ENCODE data around the gene STARD13.

The STARD13 gene

DNA sequence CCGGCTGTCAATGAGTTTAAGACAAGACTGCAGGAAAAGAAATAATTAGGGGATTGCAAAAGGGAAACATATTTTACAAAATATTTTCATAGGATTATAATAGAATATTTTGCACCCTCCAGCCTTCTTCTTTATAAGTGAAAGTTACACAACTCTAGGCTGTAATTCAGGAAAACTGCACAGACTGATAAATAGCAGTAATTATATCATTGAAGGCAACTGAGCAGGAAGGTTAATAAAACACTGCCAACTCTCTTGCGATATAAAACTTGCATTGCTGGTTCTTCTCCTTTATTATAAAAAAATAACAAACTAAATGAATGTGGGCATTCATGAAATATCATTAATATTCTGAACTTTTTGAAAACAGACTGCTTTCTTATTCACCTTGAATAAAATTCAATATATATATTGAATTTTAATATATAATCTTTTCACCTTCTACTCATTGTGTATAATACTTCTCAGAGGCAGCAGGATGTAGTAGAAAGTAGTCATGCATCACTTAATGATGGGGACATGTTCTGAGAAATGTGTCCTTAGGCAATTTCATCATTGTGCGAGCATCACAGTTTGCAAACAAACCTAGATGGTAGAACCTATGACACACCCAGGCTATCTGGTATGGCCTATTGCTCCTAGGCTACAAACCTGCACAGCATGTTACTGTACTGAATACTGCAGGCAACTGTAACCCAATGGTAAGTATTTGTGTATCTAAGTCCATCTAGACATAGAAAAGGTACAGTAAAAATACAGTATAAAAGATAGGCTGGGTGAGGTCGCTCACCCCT, 24.9 kb upstream of the STARD13 start:
- WGBS: 93% methylated on average over 1 of the region's 4 CpGs

DNA sequence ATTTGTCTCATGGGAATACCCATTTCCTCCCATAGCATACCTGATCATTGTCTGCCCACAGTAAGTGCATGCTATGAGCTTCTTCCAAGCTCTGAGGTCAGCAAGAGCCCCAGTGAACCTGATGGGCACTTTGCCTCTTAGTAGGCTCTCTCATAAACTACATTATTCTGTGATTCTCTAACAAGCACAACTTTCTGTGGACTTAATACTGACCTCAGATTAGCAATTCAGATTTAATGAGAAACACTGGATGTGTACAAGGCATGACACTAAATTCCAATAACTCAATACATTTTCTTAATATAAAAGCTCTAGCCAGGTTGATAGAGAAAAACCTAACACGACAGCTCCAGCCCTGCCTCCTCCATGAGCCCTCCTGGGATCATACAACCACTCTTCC, 23.3 kb upstream of the STARD13 start:
- Histone ChIP-seq H2AFZ (ENCODE audit: low read depth, low read length) (no peak overlapping the region), H3K79me1 (replicated peaks; ENCODE audit: low read length, poor library complexity, severe bottlenecking) (peaks cover 11% of the 10 kb centered on the region), H2BK12ac (ENCODE audit: low read length in 2 of 2) (no peak overlapping the region), H2AK5ac (ENCODE audit: low read length, severe bottlenecking) (no peak overlapping the region), H3K23ac (ENCODE audit: low read length in 2 of 2) (no peak overlapping the region), H3K4ac (ENCODE audit: low read depth in 1 of 2, low read length in 2 of 2) (no peak overlapping the region), H3K27ac (ENCODE audit: low read length, poor library complexity, severe bottlenecking) (no peak overlapping the region), H4K8ac (ENCODE audit: low read length) (no peak overlapping the region), H2BK15ac (ENCODE audit: low read depth, poor library complexity, severe bottlenecking) (no peak overlapping the region), H3K18ac (ENCODE audit: low read depth in 1 of 2, low read length in 2 of 2) (no peak overlapping the region), H3K4me1 (ENCODE audit: control insufficient read depth, insufficient read depth, low read depth, low read length) (peaks cover 1% of the 10 kb centered on the region), H3K36me3 (ENCODE audit: control insufficient read depth in 1 of 2, insufficient read depth in 2 of 2, low read depth in 1 of 2, low read length in 2 of 2) (no peaks in the 10 kb centered on the region), H3K4me2 (ENCODE audit: low read length, poor library complexity, severe bottlenecking) (no peak overlapping the region), H3K9ac (ENCODE audit: low read length) (no peak overlapping the region), H2BK120ac (ENCODE audit: low read depth, low read length) (no peak overlapping the region), H3K9me3 (ENCODE audit: control insufficient read depth, low read length) (peaks cover 2% of the 10 kb centered on the region), H3K14ac (ENCODE audit: low read length in 2 of 2) (no peak overlapping the region), H3K4me3 (ENCODE audit: insufficient read depth in 1 of 2, low read depth in 1 of 2, low read length in 2 of 2) (no peak overlapping the region), H3K27me3 (ENCODE audit: control insufficient read depth in 1 of 2, insufficient read depth in 1 of 2, low read length in 2 of 2) (no peaks in the 10 kb centered on the region), H4K91ac (ENCODE audit: low read length) (no peak overlapping the region), H2BK5ac (ENCODE audit: low read depth, low read length, poor library complexity, severe bottlenecking) (no peak overlapping the region)
- WGBS: 100% methylated on average over 1 of the region's 1 CpG
- DNase-seq: no peak

More for the DNA sequence above, 24.9 kb upstream of the STARD13 start:
- no peak overlapping the region for H3K9ac ChIP-seq (ENCODE audit: low read length)
- no peak overlapping the region for H3K4me2 ChIP-seq (ENCODE audit: low read length, poor library complexity, severe bottlenecking)
- H2AK5ac ChIP-seq (ENCODE audit: low read length, severe bottlenecking): no peak overlapping the region
- no peak overlapping the region for H3K14ac ChIP-seq (ENCODE audit: low read length in 2 of 2)
- H2BK15ac ChIP-seq (ENCODE audit: low read depth, poor library complexity, severe bottlenecking): no peak overlapping the region
- H3K4ac ChIP-seq (ENCODE audit: low read depth in 1 of 2, low read length in 2 of 2): no peak overlapping the region
- H3K36me3 ChIP-seq (ENCODE audit: control insufficient read depth in 1 of 2, insufficient read depth in 2 of 2, low read depth in 1 of 2, low read length in 2 of 2): no peaks in the 10 kb centered on the region
- no peak overlapping the region for H2BK120ac ChIP-seq (ENCODE audit: low read depth, low read length)
- no peak overlapping the region for H3K27ac ChIP-seq (ENCODE audit: low read length, poor library complexity, severe bottlenecking)
- H2BK12ac ChIP-seq (ENCODE audit: low read length in 2 of 2): no peak overlapping the region
- H3K4me3 ChIP-seq (ENCODE audit: insufficient read depth in 1 of 2, low read depth in 1 of 2, low read length in 2 of 2): no peak overlapping the region
- H3K27me3 ChIP-seq (ENCODE audit: control insufficient read depth in 1 of 2, insufficient read depth in 1 of 2, low read length in 2 of 2): no peaks in the 10 kb centered on the region
- H2BK5ac ChIP-seq (ENCODE audit: low read depth, low read length, poor library complexity, severe bottlenecking): no peak overlapping the region
- H3K23ac ChIP-seq (ENCODE audit: low read length in 2 of 2): no peak overlapping the region
- peaks cover 2% of the 10 kb centered on the region for H3K9me3 ChIP-seq (ENCODE audit: control insufficient read depth, low read length)
- no peak overlapping the region for H4K8ac ChIP-seq (ENCODE audit: low read length)
- DNase-seq: no peak
- H3K79me1 ChIP-seq (replicated peaks; ENCODE audit: low read length, poor library complexity, severe bottlenecking): peaks cover 11% of the 10 kb centered on the region
- H4K91ac ChIP-seq (ENCODE audit: low read length): no peak overlapping the region
- no peak overlapping the region for H2AFZ ChIP-seq (ENCODE audit: low read depth, low read length)
- H3K4me1 ChIP-seq (ENCODE audit: control insufficient read depth, insufficient read depth, low read depth, low read length): peaks cover 1% of the 10 kb centered on the region
- no peak overlapping the region for H3K18ac ChIP-seq (ENCODE audit: low read depth in 1 of 2, low read length in 2 of 2)

DNA sequence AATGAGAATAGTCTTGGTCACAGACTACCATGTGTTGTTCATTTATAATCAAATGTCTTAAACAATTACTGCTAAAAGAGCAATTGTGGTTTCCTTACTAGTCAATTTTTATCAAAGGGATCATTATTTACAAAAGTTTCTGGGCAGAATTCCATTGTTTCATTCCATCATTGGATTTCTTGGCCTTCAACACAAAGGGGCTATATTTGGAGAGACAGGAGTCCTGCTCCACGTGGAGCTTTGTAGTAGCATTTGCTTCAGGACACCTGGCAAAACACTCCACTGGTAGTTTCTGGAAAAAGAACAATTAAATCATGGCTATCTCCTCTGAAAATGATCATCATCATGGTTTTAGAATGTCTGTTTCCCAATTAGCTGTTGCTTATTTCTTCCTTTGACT, 22.3 kb upstream of the STARD13 start:
- WGBS: 100% methylated on average over 1 of the region's 1 CpG
- no peak for DNase-seq
- no peak overlapping the region for H4K8ac ChIP-seq (ENCODE audit: low read length)
- H3K36me3 ChIP-seq (ENCODE audit: control insufficient read depth in 1 of 2, insufficient read depth in 2 of 2, low read depth in 1 of 2, low read length in 2 of 2): no peaks in the 10 kb centered on the region
- H2BK120ac ChIP-seq (ENCODE audit: low read depth, low read length): no peak overlapping the region
- H3K14ac ChIP-seq (ENCODE audit: low read length in 2 of 2): no peak overlapping the region
- H3K23ac ChIP-seq (ENCODE audit: low read length in 2 of 2): no peak overlapping the region
- no peak overlapping the region for H2AFZ ChIP-seq (ENCODE audit: low read depth, low read length)
- no peak overlapping the region for H2BK15ac ChIP-seq (ENCODE audit: low read depth, poor library complexity, severe bottlenecking)
- H3K4me1 ChIP-seq (ENCODE audit: control insufficient read depth, insufficient read depth, low read depth, low read length): peaks cover 1% of the 10 kb centered on the region
- H3K79me1 ChIP-seq (replicated peaks; ENCODE audit: low read length, poor library complexity, severe bottlenecking): peaks cover 14% of the 10 kb centered on the region
- no peak overlapping the region for H4K91ac ChIP-seq (ENCODE audit: low read length)
- no peak overlapping the region for H3K18ac ChIP-seq (ENCODE audit: low read depth in 1 of 2, low read length in 2 of 2)
- peaks cover 2% of the 10 kb centered on the region for H3K9me3 ChIP-seq (ENCODE audit: control insufficient read depth, low read length)
- H2AK5ac ChIP-seq (ENCODE audit: low read length, severe bottlenecking): no peak overlapping the region
- no peak overlapping the region for H3K4ac ChIP-seq (ENCODE audit: low read depth in 1 of 2, low read length in 2 of 2)
- H3K27ac ChIP-seq (ENCODE audit: low read length, poor library complexity, severe bottlenecking): no peak overlapping the region
- no peaks in the 10 kb centered on the region for H3K27me3 ChIP-seq (ENCODE audit: control insufficient read depth in 1 of 2, insufficient read depth in 1 of 2, low read length in 2 of 2)
- no peak overlapping the region for H3K4me3 ChIP-seq (ENCODE audit: insufficient read depth in 1 of 2, low read depth in 1 of 2, low read length in 2 of 2)
- H2BK12ac ChIP-seq (ENCODE audit: low read length in 2 of 2): no peak overlapping the region
- no peak overlapping the region for H3K4me2 ChIP-seq (ENCODE audit: low read length, poor library complexity, severe bottlenecking)
- no peak overlapping the region for H3K9ac ChIP-seq (ENCODE audit: low read length)
- H2BK5ac ChIP-seq (ENCODE audit: low read depth, low read length, poor library complexity, severe bottlenecking): no peak overlapping the region

DNA sequence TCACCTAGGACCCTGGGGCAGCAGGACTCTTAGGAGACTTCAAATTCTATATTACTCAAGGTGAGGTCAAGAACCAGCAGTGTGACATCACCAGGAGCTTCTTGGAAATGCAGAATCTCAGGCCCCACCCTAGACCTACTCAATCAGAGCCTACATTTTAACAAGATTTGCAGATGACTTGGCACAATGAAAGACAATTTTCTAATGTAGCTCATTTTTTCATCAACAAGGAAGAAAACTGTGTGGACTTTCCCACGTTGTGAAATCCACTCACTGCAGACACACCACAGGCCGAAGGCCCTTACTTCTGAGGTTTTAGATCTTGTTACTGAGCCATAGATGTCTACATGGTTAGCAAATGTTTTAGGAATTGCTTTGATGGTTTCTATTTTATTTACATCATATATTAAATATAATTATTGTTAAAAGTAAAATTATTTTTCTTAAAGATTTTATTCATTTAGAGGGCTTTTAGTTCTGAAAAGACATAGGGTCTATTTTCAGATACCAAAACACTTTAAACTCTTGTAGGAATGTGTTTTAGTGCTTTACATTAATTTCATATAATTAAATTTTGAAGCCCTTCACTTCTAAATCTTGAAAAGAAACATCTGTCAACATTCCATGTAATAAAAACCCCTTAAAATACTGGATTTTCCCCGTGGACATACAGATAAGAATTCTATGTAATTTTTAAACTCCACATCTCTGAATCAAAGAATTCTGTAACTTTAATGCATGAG, 18.5 kb upstream of the STARD13 start:
- Histone ChIP-seq H2BK12ac (ENCODE audit: low read length in 2 of 2) (no peak overlapping the region), H3K9me3 (ENCODE audit: control insufficient read depth, low read length) (peaks cover 2% of the 10 kb centered on the region), H2AFZ (ENCODE audit: low read depth, low read length) (no peak overlapping the region), H2AK5ac (ENCODE audit: low read length, severe bottlenecking) (no peak overlapping the region), H3K18ac (ENCODE audit: low read depth in 1 of 2, low read length in 2 of 2) (no peak overlapping the region), H3K27me3 (ENCODE audit: control insufficient read depth in 1 of 2, insufficient read depth in 1 of 2, low read length in 2 of 2) (no peaks in the 10 kb centered on the region), H2BK15ac (ENCODE audit: low read depth, poor library complexity, severe bottlenecking) (no peak overlapping the region), H3K9ac (ENCODE audit: low read length) (no peak overlapping the region), H3K79me1 (replicated peaks; ENCODE audit: low read length, poor library complexity, severe bottlenecking) (peaks cover 14% of the 10 kb centered on the region), H3K27ac (ENCODE audit: low read length, poor library complexity, severe bottlenecking) (no peak overlapping the region), H2BK5ac (ENCODE audit: low read depth, low read length, poor library complexity, severe bottlenecking) (no peak overlapping the region), H2BK120ac (ENCODE audit: low read depth, low read length) (no peak overlapping the region), H3K14ac (ENCODE audit: low read length in 2 of 2) (no peak overlapping the region), H3K4me3 (ENCODE audit: insufficient read depth in 1 of 2, low read depth in 1 of 2, low read length in 2 of 2) (no peak overlapping the region), H3K4me2 (ENCODE audit: low read length, poor library complexity, severe bottlenecking) (no peak overlapping the region), H3K23ac (ENCODE audit: low read length in 2 of 2) (no peak overlapping the region), H3K4me1 (ENCODE audit: control insufficient read depth, insufficient read depth, low read depth, low read length) (no peaks in the 10 kb centered on the region), H4K8ac (ENCODE audit: low read length) (no peak overlapping the region), H3K4ac (ENCODE audit: low read depth in 1 of 2, low read length in 2 of 2) (no peak overlapping the region), H3K36me3 (ENCODE audit: control insufficient read depth in 1 of 2, insufficient read depth in 2 of 2, low read depth in 1 of 2, low read length in 2 of 2) (no peaks in the 10 kb centered on the region), H4K91ac (ENCODE audit: low read length) (no peak overlapping the region)
- peak; percentile 72 for DNase-seq
- no CpG with 5 or more reads among the region's 3 CpGs for WGBS
